Psoas muscle (tissue), 8 donors: ENCODE data around the gene FNDC5. TPM values are rescaled to one million over a fixed set of nuclear protein-coding genes. Genes with fewer than 3 reads are reported as not detected.

Experiments
- ATAC-seq, 4 donors: fragments of 200-7000 bp; cut with Tn5 transposase; one replicate each; pipeline ENCODE4 v1.9.1; 2020; ENCODE audit warnings: moderate library complexity in 3 of 4, mild to moderate bottlenecking in 2 of 4
- DNase-seq, 2 donors: peaks; one replicate each; pipeline ENCODE4 v3.0.0-alpha.2; 2020
- H3K27ac ChIP-seq: fragments of 200-600 bp; one replicate; pipeline ENCODE4 v1.8.0; 2022
- H3K27me3 ChIP-seq, 3 donors: fragments of 200-600 bp in 1 of 3; one replicate each; pipeline versions ENCODE4 v1.6.1 to v1.8.0; 2013 to 2022; ENCODE audit warnings: low read length in 2 of 3, mild to moderate bottlenecking in 2 of 3, moderate library complexity in 1 of 3; ENCODE audit not compliant: insufficient read depth in 3 of 3
- H3K36me3 ChIP-seq, 2 donors: fragments of 200-600 bp in 1 of 2; one replicate each; pipeline versions ENCODE4 v1.6.1 to v1.8.0; 2013 to 2022; ENCODE audit warnings: low read depth in 1 of 2, mild to moderate bottlenecking in 1 of 2, moderate library complexity in 1 of 2; ENCODE audit not compliant: insufficient read depth in 1 of 2
- H3K4me1 ChIP-seq: fragments of 200-600 bp; one replicate; pipeline ENCODE4 v1.8.0; 2022
- H3K4me3 ChIP-seq: fragments of 200-600 bp; one replicate; pipeline ENCODE4 v1.8.0; 2022; ENCODE audit warnings: mild to moderate bottlenecking
- H3K9me3 ChIP-seq: fragments of 200-600 bp; one replicate; pipeline ENCODE4 v1.8.0; 2022
- CTCF ChIP-seq: fragments of 200-600 bp; IDR thresholded peaks from one replicate; pipeline ENCODE4 v1.8.0; 2022; ENCODE audit warnings: antibody characterized with exemption
- WGBS, 3 donors: extraction: QIAGEN DNeasy Blood & Tissue Kit; methylation state at CpG; one replicate each; pipeline versions ENCODE4 v1.1.6 to v1.1.7; 2013; 5-methylcytosine and 5-hydroxymethylcytosine counted together
- intact Hi-C, 2 donors: fragments of 100-400 bp; cut with DNase I; formaldehyde crosslinking; loops; one replicate each; pipeline versions ENCODE4 v1.11.0 to v1.14.2; 2022
- polyA plus RNA-seq, 3 donors: library from polyadenylated mRNA; stranded (reverse); fragments of 200-250 nt; gene quantifications; one replicate each; pipeline ENCODE4 v1.2.3, GENCODE V29; 2013
- total RNA-seq, 4 donors: library from RNA; stranded (reverse); fragmentation: NEBNext Ultra II Directional in 2 of 4; extraction: Animal tissue kit (Norgen Biotek cat#: 25700) in 2 of 4; gene quantifications; one replicate each; pipeline versions ENCODE4 v1.2.1 to v1.2.4, GENCODE V29; 2021 to 2023
- donor health status: healthy with polysubstance abuse.
- donor health status: DM: no; HTN: no; CAD: no; lungs with moderate emphysema.
- donor health status: Bipolar disorder and iron deficiency.
- donor health status: healthy.
- donor health status: DM: yes; HTN: yes; CAD: no.
- donor health status: DM: no; HTN: no; CAD: no.
- donor health status: DM: no; HTN: no; CAD: no.
- donor health status: DM: yes; HTN: yes; CAD: no.

Gene FNDC5
- total and polyA plus RNA-seq, 7 donors, result 72.8 to 184 (median 91.6) TPM

GRCh38 chr1:32888677-32889420 is 18.1 kb upstream of the FNDC5 start:
- ATAC-seq (no peak), DNase-seq (no peak)
- no peaks in the 10 kb centered on the region for H3K4me1 ChIP-seq
- no peak overlapping the region for H3K4me3 ChIP-seq
- intact Hi-C loops, result no loop called here
- TF ChIP-seq CTCF, result no peak
- 86 to 91% (median 90%) methylated on average over 24 of the region's 24 CpGs for WGBS, 3 donors
- no peaks in the 10 kb centered on the region for H3K36me3 ChIP-seq
- H3K27me3 ChIP-seq, result peaks cover 0 to 62% (median 30%) of the 10 kb centered on the region in 3 donors
- no peak overlapping the region for H3K27ac ChIP-seq
- H3K9me3 ChIP-seq, result no peaks in the 10 kb centered on the region

GRCh38 chr1:32888134-32888533 is 17.4 kb upstream of the FNDC5 start:
- Histone ChIP-seq H3K4me1 (no peaks in the 10 kb centered on the region), H3K27me3 (peaks cover 0 to 55% (median 28%) of the 10 kb centered on the region in 3 donors), H3K9me3 (no peaks in the 10 kb centered on the region), H3K4me3 (no peak overlapping the region), H3K27ac (no peak overlapping the region), H3K36me3 (no peaks in the 10 kb centered on the region)
- TF ChIP-seq CTCF, result no peak
- 67 to 70% (median 68%) methylated on average over 3 of the region's 3 CpGs for WGBS, 3 donors
- DNase-seq, result no peak
- intact Hi-C loops, result no loop called here
- no peak for ATAC-seq

GRCh38 chr1:32887623-32888022 is 16.9 kb upstream of the FNDC5 start:
- intact Hi-C loops, result no loop called here
- Histone ChIP-seq H3K27me3 (peaks cover 0 to 50% (median 23%) of the 10 kb centered on the region in 3 donors), H3K9me3 (no peaks in the 10 kb centered on the region), H3K27ac (no peak overlapping the region), H3K4me3 (no peak overlapping the region), H3K36me3 (no peaks in the 10 kb centered on the region), H3K4me1 (no peaks in the 10 kb centered on the region)
- WGBS, 3 donors, result 70% methylated on average over 12 of the region's 12 CpGs
- no peak for TF ChIP-seq CTCF
- ATAC-seq (no peak), DNase-seq (no peak)

GRCh38 chr1:32886828-32887414 is 16.2 kb upstream of the FNDC5 start:
- Histone ChIP-seq H3K36me3 (no peaks in the 10 kb centered on the region), H3K9me3 (no peaks in the 10 kb centered on the region), H3K27me3 (peaks cover 0 to 43% (median 22%) of the 10 kb centered on the region in 3 donors), H3K4me3 (no peak overlapping the region), H3K4me1 (peaks cover 6% of the 10 kb centered on the region), H3K27ac (no peak overlapping the region)
- ATAC-seq (no peak), DNase-seq (no peak)
- TF ChIP-seq CTCF, result no peak
- intact Hi-C loops, result no loop called here
- WGBS, 3 donors, result 34 to 41% (median 39%) methylated on average over 19 of the region's 19 CpGs
